Glomerular endothelial cell (primary cell): ENCODE measurements around the gene ARID1B. TPM values are rescaled to one million over a fixed set of nuclear protein-coding genes. Genes with fewer than 3 reads are reported as not detected.
A peak's percentile ranks its signal among the peaks of the same experiment; 100 is the strongest.
"Not testable (repeated sequence)": the region's sequence is repeated elsewhere in the genome, so short reads cannot be mapped to it uniquely, and the experiment has no call there.

Experiments used
- DNase-seq: peaks from one replicate; pipeline ENCODE4 v3.0.0-alpha.2; 2011; ENCODE audit warnings: low read depth, low spot score; ENCODE audit errors: extremely low read depth
- total RNA-seq: library from RNA; depleted of rRNA; stranded (reverse); fragments of >200 nt; gene quantifications from 2 replicates; pipeline ENCODE4 v1.2.3, GENCODE V29; 2015

The ARID1B gene
- total RNA-seq, 1 donor from 2014 or later, result 72.3 TPM

GRCh38 chr6:157143890-157144798 is 367.0 kb downstream of the ARID1B start:
- DNase-seq, result no peak

GRCh38 chr6:157144859-157145568 is 367.8 kb downstream of the ARID1B start:
- DNase-seq, result no peak

- no peak for DNase-seq
Measured at GRCh38 chr6:157145656-157146285, 368.6 kb downstream of the ARID1B start.

GRCh38 chr6:157147054-157148026 is 370.2 kb downstream of the ARID1B start:
- DNase-seq, result not testable (repeated sequence)

- peak; percentile 88 for DNase-seq
Measured at GRCh38 chr6:157148391-157149323, 371.5 kb downstream of the ARID1B start.

- DNase-seq, result no peak
Measured at GRCh38 chr6:157150076-157150475, 372.9 kb downstream of the ARID1B start.

GRCh38 chr6:157151029-157151428 is 373.9 kb downstream of the ARID1B start:
- peak; percentile 85 for DNase-seq

GRCh38 chr6:157151989-157152388 is 374.8 kb downstream of the ARID1B start:
- DNase-seq, result no peak

- no peak for DNase-seq
Measured at GRCh38 chr6:157152556-157152955, 375.4 kb downstream of the ARID1B start.

GRCh38 chr6:157155804-157156203 is 378.6 kb downstream of the ARID1B start:
- no peak for DNase-seq

- no peak for DNase-seq
Measured at GRCh38 chr6:157157258-157157657, 380.1 kb downstream of the ARID1B start.

GRCh38 chr6:157158456-157158855 is 381.3 kb downstream of the ARID1B start:
- DNase-seq, result no peak

GRCh38 chr6:157158897-157159296 is 381.7 kb downstream of the ARID1B start:
- DNase-seq, result no peak

GRCh38 chr6:157159348-157159747 is 382.2 kb downstream of the ARID1B start:
- no peak for DNase-seq

- no peak for DNase-seq
Measured at GRCh38 chr6:157161912-157162311, 384.7 kb downstream of the ARID1B start.

- DNase-seq, result no peak
Measured at GRCh38 chr6:157162766-157163433, 385.7 kb downstream of the ARID1B start.

GRCh38 chr6:157163434-157164159 is 386.4 kb downstream of the ARID1B start:
- DNase-seq, result no peak

GRCh38 chr6:157164972-157165371 is 387.8 kb downstream of the ARID1B start:
- DNase-seq, result no peak
